Osteoblast (primary cell): ENCODE data around the gene MPLKIP. TPM values are rescaled to one million over a fixed set of nuclear protein-coding genes. Genes with fewer than 3 reads are reported as not detected.
A peak's percentile ranks its signal among the peaks of the same experiment; 100 is the strongest.

Experiments used
- DNase-seq: peaks from one replicate; pipeline ENCODE4 v3.0.0; 2011; ENCODE audit warnings: low spot score, mixed read lengths; ENCODE audit not compliant: insufficient read length; ENCODE audit errors: missing footprints
- H2AFZ ChIP-seq: 2 replicates; pipeline ENCODE4 v1.6.0; 2011; ENCODE audit warnings: mild to moderate bottlenecking, low read length
- H3K27ac ChIP-seq: 2 replicates; pipeline ENCODE4 v1.5.1; 2011; ENCODE audit warnings: mild to moderate bottlenecking, low read depth, low read length, moderate library complexity
- H3K27me3 ChIP-seq: 2 replicates; pipeline ENCODE4 v1.6.0; 2012; ENCODE audit warnings: mild to moderate bottlenecking, control low read depth, inconsistent platforms, low read length, moderate library complexity; ENCODE audit not compliant: insufficient read depth
- H3K36me3 ChIP-seq: 2 replicates; pipeline ENCODE4 v1.5.1; 2011; ENCODE audit warnings: mild to moderate bottlenecking, low read length, control low read depth, moderate library complexity; ENCODE audit not compliant: insufficient read depth
- H3K4me1 ChIP-seq: 2 replicates; pipeline ENCODE4 v1.5.1; 2011; ENCODE audit warnings: mild to moderate bottlenecking, low read length, control low read depth, moderate library complexity; ENCODE audit not compliant: insufficient read depth
- H3K4me2 ChIP-seq: 2 replicates; pipeline ENCODE4 v1.6.0; 2011; ENCODE audit warnings: mild to moderate bottlenecking, low read length; ENCODE audit not compliant: insufficient read depth
- H3K4me3 ChIP-seq: fragments of 200-600 bp; sonication (generic); 3 replicates; pipeline ENCODE4 v1.5.1; 2012; ENCODE audit warnings: mild to moderate bottlenecking, low read length, inconsistent platforms; ENCODE audit not compliant: insufficient read depth
- H3K79me2 ChIP-seq: 2 replicates; pipeline ENCODE4 v1.6.0; 2012; ENCODE audit warnings: mild to moderate bottlenecking, low read length, control low read depth, inconsistent platforms; ENCODE audit not compliant: insufficient read depth
- H3K9me3 ChIP-seq: 2 replicates; pipeline ENCODE4 v1.5.1; 2011; ENCODE audit warnings: low read depth, low read length, control low read depth
- H4K20me1 ChIP-seq: 2 replicates; pipeline ENCODE4 v1.6.0; 2012; ENCODE audit warnings: mild to moderate bottlenecking, low read length, control low read depth; ENCODE audit not compliant: insufficient read depth
- small RNA-seq: library from RNA; depleted of rRNA; stranded (forward); fragments of <200 nt; gene quantifications from one replicate; pipeline ENCODE3, GENCODE V24; 2012
- total RNA-seq: library from RNA; depleted of rRNA; stranded (reverse); fragments of >200 nt; gene quantifications from 2 replicates; pipeline ENCODE4 v1.2.3, GENCODE V29; 2012
- TF ChIP-seq, protein P1 (sequence below): IDR thresholded peaks from 2 replicates; pipeline ENCODE4 v1.5.1; 2011; ENCODE audit warnings: mild to moderate bottlenecking, low read depth, low read length, moderate library complexity; ENCODE audit errors: extremely low read depth

Gene MPLKIP
- total RNA-seq, 1 donor: 8.0 TPM

DNA sequence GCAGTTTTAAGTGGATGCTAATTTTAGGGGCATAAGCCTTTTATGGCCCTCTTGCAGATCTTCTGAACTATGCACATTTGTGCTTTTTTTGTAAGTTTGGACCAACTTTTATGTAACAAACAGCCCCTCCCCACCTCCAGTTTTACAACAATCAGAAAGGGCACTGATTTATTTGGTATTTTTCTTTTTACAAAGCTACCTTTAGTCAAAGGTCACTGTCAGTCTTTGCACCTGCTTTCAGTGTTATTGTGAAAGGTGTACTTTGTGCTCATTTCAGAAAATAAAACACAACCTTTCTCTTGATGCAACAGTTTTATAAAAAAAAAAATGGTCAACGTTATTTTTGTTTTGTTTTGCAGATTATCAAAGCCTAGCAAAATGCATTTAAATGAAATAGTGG, 39.2 kb downstream of the MPLKIP start:
- no peaks in the 10 kb centered on the region for H3K9me3 ChIP-seq
- no peak overlapping the region for H2AFZ ChIP-seq
- no peak overlapping the region for H3K4me3 ChIP-seq
- no peaks in the 10 kb centered on the region for H3K4me1 ChIP-seq
- TF ChIP-seq, protein P1, sequence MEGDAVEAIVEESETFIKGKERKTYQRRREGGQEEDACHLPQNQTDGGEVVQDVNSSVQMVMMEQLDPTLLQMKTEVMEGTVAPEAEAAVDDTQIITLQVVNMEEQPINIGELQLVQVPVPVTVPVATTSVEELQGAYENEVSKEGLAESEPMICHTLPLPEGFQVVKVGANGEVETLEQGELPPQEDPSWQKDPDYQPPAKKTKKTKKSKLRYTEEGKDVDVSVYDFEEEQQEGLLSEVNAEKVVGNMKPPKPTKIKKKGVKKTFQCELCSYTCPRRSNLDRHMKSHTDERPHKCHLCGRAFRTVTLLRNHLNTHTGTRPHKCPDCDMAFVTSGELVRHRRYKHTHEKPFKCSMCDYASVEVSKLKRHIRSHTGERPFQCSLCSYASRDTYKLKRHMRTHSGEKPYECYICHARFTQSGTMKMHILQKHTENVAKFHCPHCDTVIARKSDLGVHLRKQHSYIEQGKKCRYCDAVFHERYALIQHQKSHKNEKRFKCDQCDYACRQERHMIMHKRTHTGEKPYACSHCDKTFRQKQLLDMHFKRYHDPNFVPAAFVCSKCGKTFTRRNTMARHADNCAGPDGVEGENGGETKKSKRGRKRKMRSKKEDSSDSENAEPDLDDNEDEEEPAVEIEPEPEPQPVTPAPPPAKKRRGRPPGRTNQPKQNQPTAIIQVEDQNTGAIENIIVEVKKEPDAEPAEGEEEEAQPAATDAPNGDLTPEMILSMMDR: no peak
- H3K79me2 ChIP-seq: peaks cover 8% of the 10 kb centered on the region
- H4K20me1 ChIP-seq: peaks cover 5% of the 10 kb centered on the region
- H3K4me2 ChIP-seq: no peak overlapping the region
- no peaks in the 10 kb centered on the region for H3K27me3 ChIP-seq
- peaks cover 20% of the 10 kb centered on the region for H3K36me3 ChIP-seq
- H3K27ac ChIP-seq: no peak overlapping the region
- no peak for DNase-seq

DNA sequence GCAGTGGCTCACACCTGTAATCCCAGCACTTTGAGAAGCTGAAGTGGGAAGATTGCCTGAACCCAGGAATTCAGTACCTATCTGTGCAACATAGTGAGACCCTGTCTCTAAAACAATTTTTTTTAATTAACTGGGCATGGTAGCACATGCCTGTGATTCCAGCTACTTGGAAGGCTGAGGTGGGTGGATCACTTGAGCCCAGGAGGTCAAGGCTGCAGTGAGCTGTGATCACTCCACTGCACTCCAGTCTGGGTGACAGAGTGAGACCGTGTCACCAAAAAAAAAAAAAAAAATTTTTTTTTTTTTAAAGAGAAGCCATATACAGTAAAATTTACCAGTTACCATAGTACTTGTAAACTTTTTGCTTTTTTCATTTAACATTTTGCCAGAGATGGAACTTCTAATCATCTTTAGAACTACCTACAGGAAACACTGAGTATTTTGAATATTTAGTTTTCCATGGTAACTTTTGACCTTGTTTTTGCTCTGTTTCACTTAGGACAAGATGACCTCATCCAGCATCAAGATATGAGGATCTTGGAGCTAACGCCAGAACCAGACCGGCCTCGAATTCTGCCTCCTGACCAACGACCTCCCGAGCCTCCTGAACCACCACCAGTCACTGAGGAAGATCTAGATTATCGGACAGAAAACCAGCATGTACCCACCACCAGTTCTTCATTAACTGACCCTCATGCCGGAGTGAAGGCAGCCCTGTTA, 40.6 kb downstream of the MPLKIP start:
- Histone ChIP-seq H3K79me2 (peaks cover 8% of the 10 kb centered on the region), H4K20me1 (peaks cover 5% of the 10 kb centered on the region), H3K9me3 (no peaks in the 10 kb centered on the region), H3K36me3 (peaks cover 31% of the 10 kb centered on the region), H3K27me3 (no peaks in the 10 kb centered on the region), H3K4me2 (no peak overlapping the region), H3K4me3 (no peak overlapping the region), H3K4me1 (no peaks in the 10 kb centered on the region), H3K27ac (no peak overlapping the region), H2AFZ (no peak overlapping the region)
- no peak for DNase-seq
- TF ChIP-seq, protein P1: no peak

DNA sequence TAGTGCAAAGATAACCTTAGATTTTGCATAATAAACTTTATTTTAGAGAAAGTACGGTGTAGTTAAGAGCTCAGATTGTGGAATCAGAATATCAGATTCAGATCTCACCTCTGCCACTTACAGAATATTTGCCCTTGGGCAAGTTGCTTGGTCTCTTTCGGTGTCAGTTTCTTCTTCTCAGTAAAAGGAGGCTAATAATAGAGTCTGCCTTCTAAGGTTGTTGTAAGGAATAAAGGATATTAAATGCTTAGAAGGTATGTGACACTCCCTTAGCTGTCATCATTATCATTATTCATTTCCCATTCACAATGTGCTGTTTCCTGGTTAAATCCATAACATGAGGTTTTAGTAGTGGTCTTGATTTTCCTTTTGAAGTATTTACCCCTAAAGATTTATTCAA, 42.2 kb downstream of the MPLKIP start:
- H3K27me3 ChIP-seq: no peaks in the 10 kb centered on the region

DNA sequence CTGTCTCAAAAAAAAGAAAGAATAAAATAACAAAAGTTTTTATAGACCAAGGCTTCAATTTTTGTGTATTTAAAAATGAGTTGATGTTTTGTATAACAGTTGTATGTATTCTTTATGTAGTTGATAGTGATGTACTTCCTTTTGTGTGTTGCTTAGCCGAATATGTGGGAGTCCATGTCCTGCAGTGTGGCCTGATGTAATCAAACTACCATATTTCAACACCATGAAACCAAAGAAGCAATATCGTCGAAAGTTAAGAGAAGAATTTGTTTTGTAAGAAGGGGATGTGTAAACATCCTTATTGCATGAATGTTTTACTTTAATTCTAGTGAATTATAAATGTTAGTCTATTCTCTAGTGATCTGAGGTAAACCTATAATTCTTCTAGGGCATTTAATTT, 56.6 kb downstream of the MPLKIP start:
- Histone ChIP-seq H3K27ac (no peak overlapping the region), H3K4me2 (no peak overlapping the region), H3K9me3 (no peaks in the 10 kb centered on the region), H2AFZ (peak overlapping the region; percentile 12), H3K4me1 (no peaks in the 10 kb centered on the region), H3K4me3 (no peak overlapping the region), H3K36me3 (peaks cover 3% of the 10 kb centered on the region), H3K27me3 (no peaks in the 10 kb centered on the region), H4K20me1 (no peaks in the 10 kb centered on the region), H3K79me2 (no peaks in the 10 kb centered on the region)
- TF ChIP-seq, protein P1: no peak
- DNase-seq: no peak

More for the DNA sequence above, 42.2 kb downstream of the MPLKIP start:
- Histone ChIP-seq H3K4me3 (no peak overlapping the region), H2AFZ (no peak overlapping the region), H3K4me2 (no peak overlapping the region), H4K20me1 (peaks cover 5% of the 10 kb centered on the region), H3K27ac (no peak overlapping the region), H3K4me1 (no peaks in the 10 kb centered on the region), H3K9me3 (no peaks in the 10 kb centered on the region), H3K36me3 (peaks cover 37% of the 10 kb centered on the region), H3K79me2 (peaks cover 8% of the 10 kb centered on the region)
- TF ChIP-seq, protein P1: no peak
- no peak for DNase-seq

Small RNA genes within 50 kb of the gene (small RNA-seq; reads per million reads assigned to genes)
- gene AC006023.1 (not detected), gene AC006023.2 (not detected)

Other genes with a start within 250 kb of the MPLKIP start
- gene CDK13, start 184.4 kb downstream of the MPLKIP start, total RNA-seq: 97.2 and 109 TPM in 2 replicates
- 21.7 and 25.9 TPM in 2 replicates for gene SUGCT, start 383 bp upstream of the MPLKIP start, total RNA-seq